ENCODE results near the gene KCNH2.

KCNH2 gene

DNA sequence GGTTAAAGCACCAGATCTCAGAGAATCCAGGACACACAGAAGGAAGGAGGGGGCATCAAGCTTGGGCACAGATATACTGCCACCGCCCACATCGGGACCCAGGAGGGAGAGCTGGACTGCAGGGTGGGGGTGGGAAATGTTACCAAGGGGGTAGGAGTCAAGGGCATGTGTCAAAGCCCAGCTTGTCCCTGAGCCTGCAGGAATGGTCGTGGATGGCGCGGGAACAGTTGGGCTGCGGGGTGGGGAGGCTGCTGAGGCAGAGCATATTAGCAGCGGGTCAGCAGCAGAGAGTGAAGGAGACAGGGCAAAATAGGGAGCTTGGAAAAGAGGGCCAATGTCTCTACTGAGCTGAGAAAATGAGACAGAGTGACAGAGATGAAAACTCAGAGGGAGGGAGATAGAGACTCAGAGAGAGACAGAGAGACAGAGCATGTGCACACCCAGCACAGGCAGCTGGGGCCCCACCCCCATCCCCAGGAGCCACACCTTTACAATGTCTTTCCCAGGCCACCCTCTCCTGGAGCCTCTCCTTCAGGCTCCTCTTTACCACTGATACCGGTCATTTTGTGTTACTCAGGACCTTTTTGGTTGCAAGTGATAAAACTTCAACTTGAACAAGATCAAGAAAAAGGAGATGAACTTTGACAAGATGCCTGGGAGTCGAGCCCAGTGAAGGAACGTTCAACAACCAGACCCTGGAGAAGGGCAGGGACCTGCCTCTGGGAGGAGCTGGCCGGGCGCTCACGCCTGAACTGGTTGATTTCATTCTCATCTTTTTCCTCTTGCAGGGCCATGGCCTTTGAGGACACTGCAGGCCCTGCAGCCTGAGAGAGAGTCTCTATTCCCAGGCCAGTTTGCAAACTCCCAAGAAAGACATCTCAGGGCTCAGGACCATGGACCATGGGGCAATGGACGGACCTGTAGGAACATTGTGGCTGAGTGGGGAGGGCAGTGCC is 75.8 kb downstream of the KCNH2 start:
- Mint-ChIP-seq H3K27me3 (ENCODE audit: low read depth) (peaks cover 76% of the 10 kb centered on the region), H3K4me3 (no peak overlapping the region), H3K9me3 (no peaks in the 10 kb centered on the region), H3K4me1 (ENCODE audit: low read depth) (peaks cover 4% of the 10 kb centered on the region), H3K36me3 (ENCODE audit: low read depth) (no peaks in the 10 kb centered on the region), H3K27ac (no peak overlapping the region)

GRCh38 chr7:150901160-150902035 is 76.7 kb downstream of the KCNH2 start:
- H3K27me3 Mint-ChIP-seq (ENCODE audit: low read depth): peaks cover 78% of the 10 kb centered on the region
- no peak overlapping the region for H3K4me3 Mint-ChIP-seq
- H3K4me1 Mint-ChIP-seq (ENCODE audit: low read depth): peaks cover 4% of the 10 kb centered on the region
- no peaks in the 10 kb centered on the region for H3K36me3 Mint-ChIP-seq (ENCODE audit: low read depth)
- no peaks in the 10 kb centered on the region for H3K9me3 Mint-ChIP-seq
- H3K27ac Mint-ChIP-seq: no peak overlapping the region

DNA sequence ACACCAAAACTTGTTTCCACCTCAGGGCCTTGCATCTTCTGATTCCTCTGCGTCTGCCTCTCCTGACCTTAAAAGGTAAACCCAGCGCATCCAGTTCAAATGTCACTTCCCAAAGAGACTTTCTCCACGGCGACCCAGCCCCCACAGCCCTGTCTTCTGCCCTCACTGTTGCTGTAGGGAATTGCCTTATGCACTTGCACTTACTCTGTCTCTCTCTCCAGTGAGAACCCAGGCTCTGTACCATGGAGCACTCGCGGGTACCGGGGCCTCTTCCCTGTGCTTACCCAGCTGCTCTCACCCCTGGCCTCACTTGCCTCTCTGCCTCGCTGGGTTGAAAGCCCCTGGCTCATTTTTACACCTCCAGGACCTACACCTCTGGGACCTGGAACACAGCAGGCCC is 77.4 kb downstream of the KCNH2 start:
- Mint-ChIP-seq H3K36me3 (ENCODE audit: low read depth) (no peaks in the 10 kb centered on the region), H3K27ac (no peak overlapping the region), H3K27me3 (ENCODE audit: low read depth) (peaks cover 78% of the 10 kb centered on the region), H3K4me1 (ENCODE audit: low read depth) (peaks cover 4% of the 10 kb centered on the region), H3K9me3 (no peaks in the 10 kb centered on the region), H3K4me3 (no peak overlapping the region)

- no peak overlapping the region for H3K27ac Mint-ChIP-seq
Measured at GRCh38 chr7:150898475-150899011, 79.6 kb downstream of the KCNH2 start.

DNA sequence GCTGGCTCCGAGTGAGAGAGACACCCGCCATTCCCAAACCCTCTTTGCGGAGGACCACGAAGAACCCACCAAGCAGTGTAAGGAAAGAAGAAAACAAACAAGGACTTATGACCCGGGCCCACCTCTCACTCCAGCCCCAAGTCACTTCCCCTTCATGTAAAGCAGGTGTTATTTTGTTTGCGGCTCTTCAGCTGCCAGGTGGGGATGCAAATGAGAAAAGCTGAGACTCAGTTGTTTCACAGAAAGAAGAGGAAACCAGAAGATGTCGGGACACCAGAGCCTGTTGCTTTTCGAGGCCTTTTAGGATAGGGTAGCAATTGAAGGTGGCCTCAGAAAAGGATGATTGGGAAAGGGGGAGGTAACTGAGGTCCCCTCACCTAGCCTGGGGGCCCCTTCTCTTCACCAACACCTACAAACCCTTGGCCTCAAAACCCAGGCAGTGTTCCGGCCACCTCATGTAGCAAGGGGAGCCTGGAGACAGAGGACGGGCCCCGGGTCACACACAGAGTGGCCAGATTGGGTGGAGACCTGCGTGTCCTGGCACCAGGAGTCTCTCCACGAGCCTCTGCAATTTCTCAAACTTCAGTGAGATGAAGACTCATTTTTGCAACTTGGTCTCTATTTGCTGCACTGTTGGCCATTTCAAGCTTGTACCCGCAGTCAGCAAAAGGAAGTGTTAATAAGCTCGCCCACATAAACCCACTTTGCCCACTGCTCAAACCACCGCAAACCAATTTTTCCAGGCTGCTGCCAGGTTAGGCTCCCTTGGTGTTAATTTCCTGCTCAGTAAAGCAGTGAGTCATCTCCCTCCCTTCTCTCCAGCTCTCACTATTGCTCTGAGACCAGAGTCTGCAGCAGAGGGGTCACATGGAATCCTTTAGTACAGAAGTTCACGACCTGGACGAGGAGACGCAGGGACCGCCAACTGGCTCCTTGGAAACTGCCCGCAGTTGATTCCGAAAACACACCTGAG is 80.3 kb downstream of the KCNH2 start:
- Mint-ChIP-seq H3K36me3 (ENCODE audit: low read depth) (no peaks in the 10 kb centered on the region), H3K9me3 (no peaks in the 10 kb centered on the region), H3K4me1 (ENCODE audit: low read depth) (peaks cover 4% of the 10 kb centered on the region), H3K27me3 (ENCODE audit: low read depth) (peaks cover 66% of the 10 kb centered on the region), H3K4me3 (no peak overlapping the region), H3K27ac (no peak overlapping the region)

More at GRCh38 chr7:150898475-150899011, 79.6 kb downstream of the KCNH2 start:
- Mint-ChIP-seq H3K4me1 (ENCODE audit: low read depth) (peaks cover 4% of the 10 kb centered on the region), H3K4me3 (no peak overlapping the region), H3K36me3 (ENCODE audit: low read depth) (no peaks in the 10 kb centered on the region), H3K27me3 (ENCODE audit: low read depth) (peaks cover 70% of the 10 kb centered on the region), H3K9me3 (no peaks in the 10 kb centered on the region)

- Mint-ChIP-seq H3K4me1 (ENCODE audit: low read depth) (peaks cover 4% of the 10 kb centered on the region), H3K36me3 (ENCODE audit: low read depth) (no peaks in the 10 kb centered on the region), H3K27me3 (ENCODE audit: low read depth) (peaks cover 57% of the 10 kb centered on the region), H3K4me3 (no peak overlapping the region), H3K9me3 (no peaks in the 10 kb centered on the region), H3K27ac (no peak overlapping the region)
Measured at GRCh38 chr7:150896562-150897209, 81.4 kb downstream of the KCNH2 start.

DNA sequence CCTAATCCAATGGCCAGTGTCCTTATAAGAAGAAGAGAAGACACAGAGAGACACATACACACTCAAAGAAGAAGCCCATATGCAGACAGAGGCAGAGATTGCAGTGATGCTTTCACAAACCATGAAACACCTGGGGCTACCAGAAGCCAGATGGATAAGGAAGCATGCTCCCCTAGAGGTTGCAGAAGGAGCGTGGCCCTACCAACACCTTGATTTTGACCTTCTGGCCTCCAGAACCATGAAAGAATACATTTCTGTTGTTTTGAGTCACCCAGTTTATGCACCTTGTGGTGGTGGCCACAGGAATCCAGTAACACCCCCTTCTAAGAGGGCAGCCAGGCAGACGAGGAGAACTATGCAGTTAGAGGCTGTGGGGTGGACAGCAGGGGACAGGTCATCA is 82.3 kb downstream of the KCNH2 start:
- Mint-ChIP-seq H3K27me3 (ENCODE audit: low read depth) (peaks cover 55% of the 10 kb centered on the region), H3K27ac (no peak overlapping the region), H3K9me3 (no peaks in the 10 kb centered on the region), H3K4me3 (no peak overlapping the region), H3K4me1 (ENCODE audit: low read depth) (peaks cover 4% of the 10 kb centered on the region), H3K36me3 (ENCODE audit: low read depth) (no peaks in the 10 kb centered on the region)
